Kidney (tissue), 14 donors: ENCODE results near the gene LRP1. TPM values are rescaled to one million over a fixed set of nuclear protein-coding genes. Genes with fewer than 3 reads are reported as not detected.

ENCODE experiments used
- DNase-seq, 5 donors: peaks; one replicate each; pipeline ENCODE4 v3.0.0-alpha.2; 2013 to 2020
- FAIRE-seq: peaks from 2 replicates; lab custom pipeline; 2012; peaks lifted over from hg19 to GRCh38; lab: Jason Lieb, UNC
- H3K27ac ChIP-seq, 2 donors: one replicate each; pipeline ENCODE4 v1.7.0; 2013; ENCODE audit warnings: low read depth in 2 of 2, low read length in 2 of 2, inconsistent platforms in 1 of 2
- H3K27me3 ChIP-seq: one replicate; pipeline ENCODE4 v1.7.1; 2013; ENCODE audit warnings: low read length, inconsistent platforms; ENCODE audit not compliant: control insufficient read depth, insufficient read depth
- H3K36me3 ChIP-seq, 3 donors: one replicate each; pipeline versions ENCODE4 v1.7.0 to v1.7.1; 2013; ENCODE audit warnings: low read length in 3 of 3, control low read depth in 1 of 3, inconsistent platforms in 1 of 3; ENCODE audit not compliant: insufficient read depth in 3 of 3, control insufficient read depth in 2 of 3
- H3K4me1 ChIP-seq, 3 donors: one replicate each; pipeline versions ENCODE4 v1.7.0 to v1.7.1; 2013; ENCODE audit warnings: low read length in 3 of 3, inconsistent platforms in 1 of 3, low read depth in 1 of 3; ENCODE audit not compliant: control insufficient read depth in 2 of 3, insufficient read depth in 2 of 3
- H3K4me3 ChIP-seq, 3 donors: one replicate each; pipeline versions ENCODE4 v1.7.0 to v1.8.1; 2013; ENCODE audit warnings: low read length in 3 of 3, control low read depth in 1 of 3, inconsistent platforms in 1 of 3
- H3K9ac ChIP-seq, 3 donors: one replicate each; pipeline versions ENCODE4 v1.7.0 to v1.7.1; 2013; ENCODE audit warnings: low read length in 3 of 3, control low read depth in 1 of 3, inconsistent platforms in 1 of 3
- H3K9me3 ChIP-seq, 3 donors: one replicate each; pipeline versions ENCODE4 v1.7.0 to v1.7.1; 2013; ENCODE audit warnings: low read length in 3 of 3, control low read depth in 1 of 3, inconsistent platforms in 1 of 3; ENCODE audit not compliant: control insufficient read depth in 2 of 3, insufficient read depth in 1 of 3
- intact Hi-C: fragments of 100-400 bp; cut with DNase I; formaldehyde crosslinking; loops from one replicate; pipeline ENCODE4 v1.11.1; 2022
- polyA plus RNA-seq: library from polyadenylated mRNA; stranded (reverse); fragments of 350-450 nt; fragmentation: Illumina TruSeq; extraction: RNeasy Lipid Tissue Mini Kit (QIAGEN cat#74804); gene quantifications from one replicate; pipeline ENCODE4 v1.2.3, GENCODE V29; 2014; ENCODE audit warnings: low read depth, low replicate concordance; ENCODE audit not compliant: insufficient read depth
- total RNA-seq: library from RNA; stranded (reverse); fragmentation: NEBNext Ultra II Directional; extraction: Animal tissue kit (Norgen Biotek cat#: 25700); gene quantifications from one replicate; pipeline ENCODE4 v1.2.1, GENCODE V29; 2021
- TF ChIP-seq, protein P1 (sequence below): IDR thresholded peaks from 3 replicates; pipeline ENCODE4 v1.5.1; 2012; ENCODE audit warnings: mild to moderate bottlenecking, moderate library complexity, borderline replicate concordance; ENCODE audit not compliant: insufficient read depth; ENCODE audit errors: extremely low read depth
- donor health status: control.
- donor health status: control.
- donor health status: control.
- donor health status: control.
- donor health status: control.
- donor health status: DM: yes; HTN: yes; CAD: no.
- donor health status: Normal renal cell carcinoma (clear cell type).

The LRP1 gene
- total and polyA plus RNA-seq, 2 donors from 2014 or later = 18.7 to 121 TPM

DNA sequence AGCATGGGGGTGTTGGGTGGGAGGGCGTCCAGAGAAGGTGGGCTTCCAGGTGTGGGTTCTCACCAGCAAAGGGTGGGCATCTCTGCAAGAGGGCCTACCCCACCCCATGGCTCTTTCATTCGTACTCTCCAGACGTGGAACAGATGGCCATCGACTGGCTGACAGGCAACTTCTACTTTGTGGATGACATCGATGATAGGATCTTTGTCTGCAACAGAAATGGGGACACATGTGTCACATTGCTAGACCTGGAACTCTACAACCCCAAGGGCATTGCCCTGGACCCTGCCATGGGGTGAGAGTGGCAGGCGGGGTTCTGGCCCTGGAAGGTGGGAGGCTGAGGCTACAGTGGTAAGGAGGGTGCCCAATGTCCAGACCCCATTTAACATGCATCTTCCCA, 25.8 kb downstream of the LRP1 start:
- Histone ChIP-seq H3K4me1 (peaks cover 0 to 14% (median 5%) of the 10 kb centered on the region in 3 donors), H3K36me3 (peaks cover 2 to 23% (median 4%) of the 10 kb centered on the region in 3 donors)

DNA sequence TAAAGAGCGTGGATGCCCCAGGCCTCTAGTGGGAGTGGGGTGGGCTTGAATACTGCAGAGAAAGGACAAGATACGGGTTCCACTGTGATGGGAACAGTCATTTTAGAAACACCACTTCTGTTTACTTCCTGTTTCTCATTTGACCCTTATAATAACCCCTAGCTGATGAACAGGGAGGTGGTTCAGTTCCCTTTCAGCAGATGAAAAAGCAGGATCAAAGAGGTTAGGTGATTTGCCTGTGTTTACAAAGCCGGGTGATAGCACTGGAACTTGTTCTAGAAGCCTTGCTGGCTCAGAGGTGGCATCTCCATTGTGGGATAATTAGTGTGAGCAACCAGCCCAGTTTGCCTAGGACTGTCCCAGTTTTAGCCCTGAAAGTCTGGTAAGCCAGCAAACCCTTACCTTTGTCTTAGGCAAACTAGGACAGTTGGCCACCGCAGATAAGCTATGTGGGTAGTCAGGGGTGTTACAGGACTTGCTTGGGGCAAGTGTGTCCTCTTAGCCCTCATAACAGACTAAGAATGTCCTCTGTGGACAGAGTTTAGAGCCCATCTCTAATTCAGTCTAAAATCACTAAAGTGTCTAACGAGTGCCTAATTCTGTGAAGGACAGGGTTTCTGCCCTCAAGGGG, 26.6 kb downstream of the LRP1 start:
- Histone ChIP-seq H3K9ac (no peak overlapping the region), H3K27me3 (no peaks in the 10 kb centered on the region), H3K4me3 (no peak overlapping the region), H3K4me1 (peaks cover 0 to 10% (median 0%) of the 10 kb centered on the region in 3 donors), H3K27ac (no peak overlapping the region), H3K36me3 (peaks cover 0 to 23% (median 5%) of the 10 kb centered on the region in 3 donors), H3K9me3 (no peaks in the 10 kb centered on the region)
- FAIRE-seq (no peak), DNase-seq (no peak)
- TF ChIP-seq, protein P1, sequence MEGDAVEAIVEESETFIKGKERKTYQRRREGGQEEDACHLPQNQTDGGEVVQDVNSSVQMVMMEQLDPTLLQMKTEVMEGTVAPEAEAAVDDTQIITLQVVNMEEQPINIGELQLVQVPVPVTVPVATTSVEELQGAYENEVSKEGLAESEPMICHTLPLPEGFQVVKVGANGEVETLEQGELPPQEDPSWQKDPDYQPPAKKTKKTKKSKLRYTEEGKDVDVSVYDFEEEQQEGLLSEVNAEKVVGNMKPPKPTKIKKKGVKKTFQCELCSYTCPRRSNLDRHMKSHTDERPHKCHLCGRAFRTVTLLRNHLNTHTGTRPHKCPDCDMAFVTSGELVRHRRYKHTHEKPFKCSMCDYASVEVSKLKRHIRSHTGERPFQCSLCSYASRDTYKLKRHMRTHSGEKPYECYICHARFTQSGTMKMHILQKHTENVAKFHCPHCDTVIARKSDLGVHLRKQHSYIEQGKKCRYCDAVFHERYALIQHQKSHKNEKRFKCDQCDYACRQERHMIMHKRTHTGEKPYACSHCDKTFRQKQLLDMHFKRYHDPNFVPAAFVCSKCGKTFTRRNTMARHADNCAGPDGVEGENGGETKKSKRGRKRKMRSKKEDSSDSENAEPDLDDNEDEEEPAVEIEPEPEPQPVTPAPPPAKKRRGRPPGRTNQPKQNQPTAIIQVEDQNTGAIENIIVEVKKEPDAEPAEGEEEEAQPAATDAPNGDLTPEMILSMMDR = no peak
- intact Hi-C loops = no loop called here

More for the DNA sequence above, 25.8 kb downstream of the LRP1 start:
- intact Hi-C loops = no loop called here
- no peaks in the 10 kb centered on the region for H3K9me3 ChIP-seq
- TF ChIP-seq, protein P1 = no peak
- H3K27me3 ChIP-seq = no peaks in the 10 kb centered on the region
- FAIRE-seq = no peak
- H3K4me3 ChIP-seq = no peak overlapping the region
- H3K9ac ChIP-seq = no peak overlapping the region
- H3K27ac ChIP-seq = no peak overlapping the region
- DNase-seq = no peak

DNA sequence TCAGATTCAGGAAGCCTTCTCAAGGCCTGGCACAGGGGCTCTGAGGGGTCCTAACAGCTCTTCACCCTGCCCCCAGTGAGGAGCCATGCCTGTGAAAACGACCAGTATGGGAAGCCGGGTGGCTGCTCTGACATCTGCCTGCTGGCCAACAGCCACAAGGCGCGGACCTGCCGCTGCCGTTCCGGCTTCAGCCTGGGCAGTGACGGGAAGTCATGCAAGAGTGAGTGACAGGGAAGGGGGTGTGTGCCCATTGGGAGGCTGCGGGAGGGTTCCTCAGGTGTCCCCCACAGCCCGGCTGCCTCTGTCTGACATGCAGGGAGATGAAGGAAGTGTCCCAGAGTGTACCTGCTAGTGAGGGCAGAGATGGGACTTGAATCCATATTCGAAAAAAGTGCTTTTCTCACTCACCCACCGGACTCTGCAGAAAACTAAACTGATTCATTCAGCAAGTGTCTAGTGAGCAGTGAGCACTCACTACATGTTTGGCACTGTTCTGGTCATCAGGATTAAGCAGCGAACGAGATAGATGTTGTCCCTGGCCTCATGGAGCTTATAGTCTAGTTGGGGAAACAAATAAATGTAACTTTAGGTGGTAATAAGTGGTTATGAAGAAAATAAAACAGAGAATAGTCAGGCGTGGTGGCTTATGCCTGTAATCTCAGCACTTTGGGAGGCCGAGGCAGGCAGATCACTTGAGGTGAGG, 28.6 kb downstream of the LRP1 start:
- no peak for FAIRE-seq
- H3K9me3 ChIP-seq = no peaks in the 10 kb centered on the region
- H3K4me1 ChIP-seq = peaks cover 0 to 10% (median 0%) of the 10 kb centered on the region in 3 donors
- DNase-seq = no peak
- no peak overlapping the region for H3K9ac ChIP-seq
- H3K27ac ChIP-seq = no peak overlapping the region
- intact Hi-C loops = no loop called here
- TF ChIP-seq, protein P1 = no peak
- no peaks in the 10 kb centered on the region for H3K27me3 ChIP-seq
- H3K36me3 ChIP-seq = peaks cover 0 to 30% (median 18%) of the 10 kb centered on the region in 3 donors
- H3K4me3 ChIP-seq = no peak overlapping the region
